SK-MEL-5 (cell line): ENCODE measurements around the gene CEP85. TPM values are rescaled to one million over a fixed set of nuclear protein-coding genes. Genes with fewer than 3 reads are reported as not detected.
"Not testable (repeated sequence)": the region's sequence is repeated elsewhere in the genome, so short reads cannot be mapped to it uniquely, and the experiment has no call there.

ENCODE experiments used
- DNase-seq: peaks from one replicate; pipeline ENCODE4 v3.0.0-alpha.2; 2016; ENCODE audit warnings: low read depth, low spot score
- in situ Hi-C: cut with HindIII; loops from 2 replicates; pipeline ENCODE4 v1.10.0; 2016; ENCODE audit warnings: low sequenced_read_pairs, high pct_unique_total_duplicates, low pct_unique_long_range_greater_than_20kb
- total RNA-seq: library from RNA; depleted of rRNA; stranded (reverse); fragments of >200 nt; shearing (Covaris generic); gene quantifications from 2 replicates; pipeline ENCODE4 v1.2.3, GENCODE V29; 2014

Gene CEP85
- total RNA-seq, 1 experiment from 2014 or later: 12.3 TPM

GRCh38 chr1:26297057-26297790 lies 63.2 kb downstream of the CEP85 start:
- no peak for DNase-seq
- in situ Hi-C loops: no loop called here

GRCh38 chr1:26297791-26298124 lies 63.8 kb downstream of the CEP85 start:
- in situ Hi-C loops: no loop called here

GRCh38 chr1:26300578-26301275 lies 66.7 kb downstream of the CEP85 start:
- in situ Hi-C loops: no loop called here
- DNase-seq: no peak

More at GRCh38 chr1:26297791-26298124, 63.8 kb downstream of the CEP85 start:
- DNase-seq: no peak

- DNase-seq: no peak
- in situ Hi-C loops: no loop called here
Measured at GRCh38 chr1:26302733-26303405, 68.9 kb downstream of the CEP85 start.

GRCh38 chr1:26305667-26306289 lies 71.8 kb downstream of the CEP85 start:
- in situ Hi-C loops: no loop called here
- no peak for DNase-seq

GRCh38 chr1:26306290-26307229 lies 72.6 kb downstream of the CEP85 start, which contains the start of gene UBXN11:
Gene UBXN11, minus strand, starts transcription at chr1:26306636. Its CDS starts 3,753 bp downstream, at chr1:26302883.
- DNase-seq: peak; percentile 96
- in situ Hi-C loops: no loop called here

- no peak for DNase-seq
- in situ Hi-C loops: no loop called here
Measured at GRCh38 chr1:26307363-26307781, 73.4 kb downstream of the CEP85 start.

GRCh38 chr1:26307966-26308899 lies 74.2 kb downstream of the CEP85 start:
- DNase-seq, in situ Hi-C loops: not testable (repeated sequence)

GRCh38 chr1:26314501-26314900 lies 80.5 kb downstream of the CEP85 start:
- no peak for DNase-seq
- in situ Hi-C loops: no loop called here

GRCh38 chr1:26315874-26316850 lies 82.2 kb downstream of the CEP85 start:
- DNase-seq: no peak
- in situ Hi-C loops: no loop called here

- in situ Hi-C loops: no loop called here
- DNase-seq: no peak
Measured at GRCh38 chr1:26317146-26317545, 83.1 kb downstream of the CEP85 start.

- no peak for DNase-seq
- in situ Hi-C loops: no loop called here
Measured at GRCh38 chr1:26317612-26318337, 83.8 kb downstream of the CEP85 start, which contains the start of gene CD52. Gene CD52, plus strand, starts transcription at chr1:26317958. Its CDS starts 60 bp downstream, at chr1:26318018.

GRCh38 chr1:26318338-26319064 lies 84.5 kb downstream of the CEP85 start:
- in situ Hi-C loops: no loop called here

GRCh38 chr1:26320896-26321295 lies 86.9 kb downstream of the CEP85 start:
- in situ Hi-C loops: no loop called here
- DNase-seq: no peak

More at GRCh38 chr1:26318338-26319064, 84.5 kb downstream of the CEP85 start:
- DNase-seq: no peak
